GM06990 (cell line): Measurements from ENCODE around the gene LPAR5.

Experiments used
- DNase-seq: peaks from one replicate; pipeline ENCODE4 v3.0.0-alpha.2; 2011; ENCODE audit not compliant: insufficient read length; ENCODE audit errors: extremely low read depth
- H3K27me3 ChIP-seq: replicated peaks from 2 replicates; pipeline ENCODE4 v1.6.0; 2011; ENCODE audit warnings: low read length; ENCODE audit not compliant: control insufficient read depth, insufficient read depth
- H3K36me3 ChIP-seq: 2 replicates; pipeline ENCODE4 v1.5.1; 2011; ENCODE audit warnings: low read length; ENCODE audit not compliant: control insufficient read depth, insufficient read depth
- H3K4me3 ChIP-seq: replicated peaks from 2 replicates; pipeline ENCODE4 v1.5.1; 2011; ENCODE audit warnings: low read depth, mild to moderate bottlenecking, control low read depth, low read length
- TF ChIP-seq, protein P1 (sequence below): IDR thresholded peaks from 2 replicates; pipeline ENCODE4 v1.5.1; 2011; ENCODE audit warnings: low read length, control low read depth, mild to moderate bottlenecking, inconsistent platforms; ENCODE audit not compliant: insufficient read depth, poor library complexity, severe bottlenecking

LPAR5 gene

DNA sequence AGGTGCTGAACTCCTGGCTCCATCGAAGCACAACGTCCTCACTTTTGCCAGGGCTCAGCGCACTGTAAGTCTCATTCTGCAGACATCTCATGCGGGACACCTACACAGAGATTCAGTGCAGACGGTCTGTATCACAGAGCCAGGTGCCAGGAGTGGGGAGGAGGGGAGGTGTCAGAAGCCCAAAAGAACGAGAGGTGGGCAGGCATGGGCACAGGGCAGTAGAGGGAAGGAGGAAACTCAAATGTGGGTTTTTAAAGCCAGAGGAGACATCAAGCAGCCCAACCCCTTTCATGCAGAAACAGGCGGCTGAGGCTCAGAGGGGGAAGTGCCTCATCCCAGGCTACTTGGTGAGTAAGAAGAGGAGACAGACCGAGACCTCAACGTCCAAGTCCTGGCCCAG, 2.5 kb upstream of the LPAR5 start:
- peak; percentile 37 for DNase-seq
- TF ChIP-seq, protein P1, sequence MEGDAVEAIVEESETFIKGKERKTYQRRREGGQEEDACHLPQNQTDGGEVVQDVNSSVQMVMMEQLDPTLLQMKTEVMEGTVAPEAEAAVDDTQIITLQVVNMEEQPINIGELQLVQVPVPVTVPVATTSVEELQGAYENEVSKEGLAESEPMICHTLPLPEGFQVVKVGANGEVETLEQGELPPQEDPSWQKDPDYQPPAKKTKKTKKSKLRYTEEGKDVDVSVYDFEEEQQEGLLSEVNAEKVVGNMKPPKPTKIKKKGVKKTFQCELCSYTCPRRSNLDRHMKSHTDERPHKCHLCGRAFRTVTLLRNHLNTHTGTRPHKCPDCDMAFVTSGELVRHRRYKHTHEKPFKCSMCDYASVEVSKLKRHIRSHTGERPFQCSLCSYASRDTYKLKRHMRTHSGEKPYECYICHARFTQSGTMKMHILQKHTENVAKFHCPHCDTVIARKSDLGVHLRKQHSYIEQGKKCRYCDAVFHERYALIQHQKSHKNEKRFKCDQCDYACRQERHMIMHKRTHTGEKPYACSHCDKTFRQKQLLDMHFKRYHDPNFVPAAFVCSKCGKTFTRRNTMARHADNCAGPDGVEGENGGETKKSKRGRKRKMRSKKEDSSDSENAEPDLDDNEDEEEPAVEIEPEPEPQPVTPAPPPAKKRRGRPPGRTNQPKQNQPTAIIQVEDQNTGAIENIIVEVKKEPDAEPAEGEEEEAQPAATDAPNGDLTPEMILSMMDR: no peak
- Histone ChIP-seq H3K4me3 (no peak overlapping the region), H3K27me3 (no peaks in the 10 kb centered on the region), H3K36me3 (no peaks in the 10 kb centered on the region)

DNA sequence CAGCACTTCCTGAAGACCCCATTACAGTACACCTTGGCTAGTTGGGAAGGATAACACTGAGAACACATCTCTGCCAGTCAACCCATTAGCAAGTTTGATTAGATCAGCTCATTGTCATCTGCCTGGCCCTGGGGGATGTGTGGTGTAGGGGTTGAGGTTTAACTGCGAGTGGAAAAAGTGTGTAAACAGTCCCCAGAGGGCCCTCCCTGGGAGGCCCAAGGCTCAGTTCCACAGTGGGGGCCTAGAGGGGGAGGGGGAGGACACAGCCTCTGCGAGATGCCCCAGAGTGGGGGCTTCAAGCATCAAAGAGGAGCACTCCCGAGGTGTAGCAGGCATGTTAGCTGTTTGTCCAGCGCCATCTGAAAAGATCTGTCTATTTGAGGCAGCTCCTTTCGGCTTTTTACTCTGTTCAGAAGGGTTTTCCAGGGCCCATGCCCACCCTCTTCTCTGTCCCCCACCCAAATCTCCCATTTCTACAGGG, 344 bp downstream of the LPAR5 start:
- peak; percentile 64 for DNase-seq
- Histone ChIP-seq H3K27me3 (no peaks in the 10 kb centered on the region), H3K36me3 (no peaks in the 10 kb centered on the region), H3K4me3 (peak overlapping the region; percentile 55)
- TF ChIP-seq, protein P1: no peak

DNA sequence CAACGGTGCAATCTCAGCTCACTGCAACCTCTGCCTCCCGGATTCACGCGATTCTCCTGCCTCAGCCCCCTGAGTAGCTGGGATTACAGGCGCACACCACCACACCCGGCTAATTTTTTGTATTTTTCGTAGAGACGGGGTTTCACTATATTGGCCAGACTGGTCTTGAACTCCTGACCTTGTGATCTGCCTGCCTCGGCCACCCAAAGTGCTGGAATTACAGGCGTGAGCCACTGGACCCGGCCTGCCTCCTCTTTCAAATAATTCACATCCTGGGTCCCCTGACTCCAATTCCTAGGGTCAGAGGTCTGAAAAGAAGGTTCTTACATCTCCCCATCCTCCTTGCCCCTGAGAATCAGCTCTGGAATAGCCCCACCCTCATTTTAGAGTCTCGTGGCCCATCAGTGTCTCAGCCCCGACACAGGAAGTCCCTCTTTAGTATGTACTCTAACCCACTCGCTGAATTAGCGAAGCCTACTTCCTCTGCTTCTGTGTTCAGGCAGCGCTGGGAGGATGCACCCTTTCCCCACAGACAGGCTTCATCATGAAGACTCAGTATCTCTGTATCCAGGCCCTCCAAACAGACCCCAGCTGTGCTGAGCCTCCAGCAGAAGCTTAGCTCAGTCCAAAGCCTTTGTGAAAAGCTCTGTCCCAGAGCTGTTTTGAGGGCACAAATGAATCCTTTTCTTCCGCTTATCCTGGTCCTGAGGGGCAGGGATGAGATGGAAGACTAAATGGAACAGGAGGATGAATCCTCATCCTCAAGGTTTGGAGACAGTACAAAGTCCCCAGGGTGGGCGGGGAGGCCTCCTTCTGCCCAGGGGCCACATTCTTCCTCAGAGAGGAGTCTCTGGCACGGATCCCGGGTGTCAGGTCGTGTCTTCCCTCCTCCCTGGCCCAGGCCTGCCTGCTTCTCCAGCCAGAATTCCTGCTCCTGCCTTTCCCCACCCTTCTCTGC, 3.5 kb downstream of the LPAR5 start:
- H3K36me3 ChIP-seq: no peaks in the 10 kb centered on the region
- TF ChIP-seq, protein P1: no peak
- H3K27me3 ChIP-seq: no peaks in the 10 kb centered on the region
- peak overlapping the region; percentile 66 for H3K4me3 ChIP-seq
- DNase-seq: peak; percentile 62

DNA sequence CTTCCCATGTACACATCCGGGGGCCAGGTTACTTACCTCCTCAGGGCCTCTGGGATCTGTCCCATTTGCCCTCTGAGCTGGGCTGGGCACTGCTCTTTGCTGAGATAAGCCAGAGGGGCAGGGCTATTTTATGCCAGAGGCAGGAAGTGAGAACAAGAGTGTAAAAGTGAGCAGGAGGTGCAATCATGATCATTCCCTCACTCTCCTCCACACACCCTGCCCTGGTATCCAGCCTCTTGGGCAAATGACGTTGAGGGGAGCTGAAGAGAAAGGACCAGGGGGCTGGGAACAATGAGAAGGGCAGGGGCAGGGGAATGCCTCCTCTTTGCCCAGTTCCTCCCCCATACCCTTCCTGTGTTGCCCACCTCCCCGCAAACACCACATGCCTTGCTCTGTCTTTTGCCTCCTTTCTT, 4.2 kb downstream of the LPAR5 start:
- no peaks in the 10 kb centered on the region for H3K36me3 ChIP-seq
- H3K27me3 ChIP-seq: no peaks in the 10 kb centered on the region
- TF ChIP-seq, protein P1: no peak
- H3K4me3 ChIP-seq: peak overlapping the region; percentile 66
- DNase-seq: peak; percentile 29

DNA sequence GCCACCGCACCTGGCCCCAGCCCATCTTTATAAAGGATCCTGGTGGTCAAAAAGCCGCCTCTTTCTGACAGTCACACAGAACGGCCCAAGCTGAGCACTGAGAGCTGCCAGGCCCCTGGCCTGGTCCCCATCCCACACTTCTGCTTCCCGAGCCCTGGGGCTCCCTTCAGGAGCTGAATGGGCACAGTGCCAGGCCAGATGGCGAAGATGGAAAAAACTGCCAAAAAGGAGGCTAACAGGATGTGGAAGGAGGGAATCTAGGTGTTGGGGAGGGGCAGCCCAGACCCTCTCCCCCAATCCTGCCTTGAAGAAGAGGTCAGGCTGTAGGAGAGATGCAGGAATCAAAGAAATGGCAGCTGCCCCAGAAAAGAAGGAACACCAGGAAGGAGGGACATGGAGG, 5.0 kb downstream of the LPAR5 start:
- Histone ChIP-seq H3K27me3 (no peaks in the 10 kb centered on the region), H3K36me3 (no peaks in the 10 kb centered on the region; the same call in 1 of the 2 replicates), H3K4me3 (peak overlapping the region; percentile 66)
- TF ChIP-seq, protein P1: no peak
- no peak for DNase-seq

DNA sequence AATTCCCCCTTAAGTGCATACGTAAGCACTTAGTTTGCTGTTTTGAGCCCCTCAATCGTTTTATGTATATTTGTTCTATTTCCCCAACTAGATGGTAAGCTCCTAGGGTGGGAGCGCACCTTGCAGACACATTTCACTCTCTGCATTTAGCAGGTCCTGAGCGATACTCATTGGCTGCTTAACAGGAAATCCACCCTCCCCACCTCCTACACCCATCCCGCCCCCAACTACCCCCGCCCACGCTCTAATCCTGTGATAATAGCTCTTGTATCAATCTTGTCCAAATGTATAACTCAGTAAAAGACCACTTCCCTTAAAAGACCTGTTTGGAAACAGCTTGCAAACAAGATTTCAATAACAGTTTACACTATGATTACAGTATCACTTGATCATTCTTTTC, 8.1 kb downstream of the LPAR5 start:
- TF ChIP-seq, protein P1: no peak
- no peak for DNase-seq
- H3K4me3 ChIP-seq: peak overlapping the region; percentile 39

More for the DNA sequence above, 8.1 kb downstream of the LPAR5 start:
- Histone ChIP-seq H3K27me3 (no peaks in the 10 kb centered on the region), H3K36me3 (peaks cover 2% of the 10 kb centered on the region)
